Activated gamma-delta T cell treated with anti-CD3 and anti-CD28 coated beads, Interleukin-2, amount 50 U/mL, for 16 hours (primary cell): Measurements from ENCODE around the gene KIRREL1.

Experiments used
- DNase-seq: peaks from one replicate; pipeline ENCODE4 v3.0.0-alpha.2; 2020; ENCODE audit warnings: low read depth

Gene KIRREL1

GRCh38 chr1:157993147-157993917 is at the start of gene KIRREL1:
TSS of gene KIRREL1 (plus strand) at chr1:157993645. CDS start at chr1:157993677, 32 bp downstream.
- no peak for DNase-seq

- DNase-seq: no peak
These were observed 48.7 kb upstream of the KIRREL1 start for GRCh38 chr1:157944663-157945280.

GRCh38 chr1:157948312-157949073 is 45.0 kb upstream of the KIRREL1 start:
- DNase-seq: no peak

GRCh38 chr1:157949074-157949354 is 44.4 kb upstream of the KIRREL1 start:
- DNase-seq: no peak

GRCh38 chr1:157951230-157951629 is 42.2 kb upstream of the KIRREL1 start:
- DNase-seq: no peak

GRCh38 chr1:157952601-157953000 is 40.8 kb upstream of the KIRREL1 start:
- no peak for DNase-seq

- no peak for DNase-seq
These were observed 38.2 kb upstream of the KIRREL1 start for GRCh38 chr1:157955221-157955620.

- DNase-seq: no peak
These were observed 37.6 kb upstream of the KIRREL1 start for GRCh38 chr1:157955857-157956256.

- DNase-seq: no peak
These were observed 36.7 kb upstream of the KIRREL1 start for GRCh38 chr1:157956732-157957131.

GRCh38 chr1:157958263-157958662 is 35.2 kb upstream of the KIRREL1 start:
- DNase-seq: no peak

GRCh38 chr1:157959750-157960149 is 33.7 kb upstream of the KIRREL1 start:
- no peak for DNase-seq

GRCh38 chr1:157960773-157961172 is 32.7 kb upstream of the KIRREL1 start:
- no peak for DNase-seq

- DNase-seq: no peak
These were observed 31.4 kb upstream of the KIRREL1 start for GRCh38 chr1:157961805-157962762.

GRCh38 chr1:157963713-157964112 is 29.7 kb upstream of the KIRREL1 start:
- DNase-seq: peak; percentile 23

- DNase-seq: no peak
These were observed 27.9 kb upstream of the KIRREL1 start for GRCh38 chr1:157965584-157965983.

GRCh38 chr1:157966031-157966537 is 27.4 kb upstream of the KIRREL1 start:
- no peak for DNase-seq

- no peak for DNase-seq
These were observed 26.2 kb upstream of the KIRREL1 start for GRCh38 chr1:157967205-157967604.

- no peak for DNase-seq
These were observed 24.9 kb upstream of the KIRREL1 start for GRCh38 chr1:157968508-157968907.

- DNase-seq: no peak
These were observed 24.5 kb upstream of the KIRREL1 start for GRCh38 chr1:157968946-157969345.

- DNase-seq: no peak
These were observed 23.6 kb upstream of the KIRREL1 start for GRCh38 chr1:157969697-157970485.

GRCh38 chr1:157971769-157972168 is 21.7 kb upstream of the KIRREL1 start:
- no peak for DNase-seq
